ENCODE results near the gene CLDN6.

GRCh38 chr16:3013491-3013951 is 4.5 kb downstream of the CLDN6 start:
- TF ChIP-seq ZNF274 (IDR thresholded peaks at IDR 0.05; ENCODE audit: low read depth, low read length) (no peak), SUZ12 (IDR thresholded peaks at IDR 0.05; ENCODE audit: extremely low read depth, insufficient read depth, insufficient read length) (no peak), YY1 (IDR thresholded peaks at IDR 0.05; ENCODE audit: insufficient read depth, insufficient read length) (no peak)

Data from NT2/D1 (cell line).